ENCODE results near the gene L2HGDH. TPM values are rescaled to one million over a fixed set of nuclear protein-coding genes. Genes with fewer than 3 reads are reported as not detected.

L2HGDH gene
- total RNA-seq, 1 donor from 2014 or later = 5.2 TPM

GRCh38 chr14:50233951-50234250, 78.1 kb downstream of the L2HGDH start:
- H3K27me3 Mint-ChIP-seq (ENCODE audit: low read depth, unreplicated experiment) = no peaks in the 10 kb centered on the region
- Histone ChIP-seq H3K79me2 (ENCODE audit: insufficient read depth, low read length) (peaks cover 21% of the 10 kb centered on the region), H3K4me2 (ENCODE audit: low read length) (no peak overlapping the region), H3K9me3 (ENCODE audit: insufficient read depth, low read depth, low read length) (no peaks in the 10 kb centered on the region), H3K36me3 (ENCODE audit: insufficient read depth, low read length) (no peaks in the 10 kb centered on the region), H3K4me1 (ENCODE audit: insufficient read depth, low read length) (peaks cover 13% of the 10 kb centered on the region), H3K27ac (ENCODE audit: low read depth, low read length) (no peak overlapping the region), H3K27me3 (ENCODE audit: insufficient read depth, low read length) (no peaks in the 10 kb centered on the region), H4K20me1 (ENCODE audit: insufficient read depth, low read length) (peaks cover 18% of the 10 kb centered on the region), H2AFZ (ENCODE audit: low read depth, low read length) (no peak overlapping the region), H3K4me3 (ENCODE audit: insufficient read depth, low read depth, low read length) (no peak overlapping the region), H3K9ac (ENCODE audit: low read length) (no peak overlapping the region)
- H3K4me1 Mint-ChIP-seq (ENCODE audit: low read depth, unreplicated experiment) = peaks cover 6% of the 10 kb centered on the region
- no peaks in the 10 kb centered on the region for H3K36me3 Mint-ChIP-seq (ENCODE audit: low read depth, unreplicated experiment)
- TF ChIP-seq, protein P1, sequence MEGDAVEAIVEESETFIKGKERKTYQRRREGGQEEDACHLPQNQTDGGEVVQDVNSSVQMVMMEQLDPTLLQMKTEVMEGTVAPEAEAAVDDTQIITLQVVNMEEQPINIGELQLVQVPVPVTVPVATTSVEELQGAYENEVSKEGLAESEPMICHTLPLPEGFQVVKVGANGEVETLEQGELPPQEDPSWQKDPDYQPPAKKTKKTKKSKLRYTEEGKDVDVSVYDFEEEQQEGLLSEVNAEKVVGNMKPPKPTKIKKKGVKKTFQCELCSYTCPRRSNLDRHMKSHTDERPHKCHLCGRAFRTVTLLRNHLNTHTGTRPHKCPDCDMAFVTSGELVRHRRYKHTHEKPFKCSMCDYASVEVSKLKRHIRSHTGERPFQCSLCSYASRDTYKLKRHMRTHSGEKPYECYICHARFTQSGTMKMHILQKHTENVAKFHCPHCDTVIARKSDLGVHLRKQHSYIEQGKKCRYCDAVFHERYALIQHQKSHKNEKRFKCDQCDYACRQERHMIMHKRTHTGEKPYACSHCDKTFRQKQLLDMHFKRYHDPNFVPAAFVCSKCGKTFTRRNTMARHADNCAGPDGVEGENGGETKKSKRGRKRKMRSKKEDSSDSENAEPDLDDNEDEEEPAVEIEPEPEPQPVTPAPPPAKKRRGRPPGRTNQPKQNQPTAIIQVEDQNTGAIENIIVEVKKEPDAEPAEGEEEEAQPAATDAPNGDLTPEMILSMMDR (IDR thresholded peaks at IDR 0.05; ENCODE audit: insufficient read depth, low read depth, low read length) = no peak
- TF ChIP-seq EZH2 (IDR thresholded peaks at IDR 0.05; ENCODE audit: insufficient read depth, low read length) = no peak
- H3K9me3 Mint-ChIP-seq (ENCODE audit: unreplicated experiment) = no peaks in the 10 kb centered on the region
- FAIRE-seq = no peak
- H3K4me3 Mint-ChIP-seq (ENCODE audit: unreplicated experiment) = no peak overlapping the region
- DNase-seq (ENCODE audit: low read depth) = no peak
- H3K27ac Mint-ChIP-seq (ENCODE audit: unreplicated experiment) = no peak overlapping the region

DNA sequence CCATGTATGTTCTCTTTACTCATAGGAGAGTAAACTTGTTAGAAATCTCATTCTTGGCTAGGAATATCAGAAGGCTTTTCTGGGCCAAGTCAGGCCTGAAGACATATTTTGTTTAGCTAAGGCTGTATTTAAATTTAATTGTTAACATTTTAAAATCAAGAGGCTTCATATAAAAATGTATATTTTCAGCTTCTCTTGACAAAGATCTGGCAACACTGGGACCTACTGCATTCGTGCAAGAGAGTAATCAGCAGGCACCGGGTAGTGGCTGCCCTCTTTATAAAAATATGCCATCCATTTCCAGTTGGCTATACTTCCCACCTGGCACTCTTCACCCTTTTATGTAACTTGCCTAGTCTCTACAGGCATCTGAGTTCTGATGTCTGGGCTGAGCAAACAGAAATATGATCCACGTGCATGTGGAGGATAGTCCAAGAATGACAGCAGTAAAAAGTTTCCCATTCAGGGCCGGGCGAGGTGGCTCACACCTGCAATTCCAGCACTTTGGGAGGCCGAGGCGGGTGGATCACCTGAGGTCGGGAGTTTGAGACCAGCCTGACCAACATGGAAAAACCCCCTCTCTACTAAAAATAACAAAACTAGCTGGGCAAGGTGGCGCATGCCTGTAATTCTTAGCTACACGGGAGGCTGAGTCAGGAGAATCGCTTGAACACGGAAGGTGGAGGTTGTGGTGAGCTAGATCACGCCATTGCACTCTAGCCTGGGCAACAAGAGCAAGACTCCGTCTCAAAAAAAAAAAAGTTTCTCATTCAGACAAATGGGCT, 78.7 kb downstream of the L2HGDH start:
- no peaks in the 10 kb centered on the region for H3K36me3 ChIP-seq (ENCODE audit: insufficient read depth, low read length)
- DNase-seq (ENCODE audit: low read depth) (no peak), FAIRE-seq (no peak)
- H3K36me3 Mint-ChIP-seq (ENCODE audit: low read depth, unreplicated experiment) = peaks cover 2% of the 10 kb centered on the region
- peaks cover 13% of the 10 kb centered on the region for H3K4me1 ChIP-seq (ENCODE audit: insufficient read depth, low read length)
- no peaks in the 10 kb centered on the region for H3K27me3 ChIP-seq (ENCODE audit: insufficient read depth, low read length)
- peaks cover 24% of the 10 kb centered on the region for H4K20me1 ChIP-seq (ENCODE audit: insufficient read depth, low read length)
- H3K27ac Mint-ChIP-seq (ENCODE audit: unreplicated experiment) = no peak overlapping the region
- H3K9me3 Mint-ChIP-seq (ENCODE audit: unreplicated experiment) = no peaks in the 10 kb centered on the region
- H2AFZ ChIP-seq (ENCODE audit: low read depth, low read length) = no peak overlapping the region
- H3K79me2 ChIP-seq (ENCODE audit: insufficient read depth, low read length) = peaks cover 27% of the 10 kb centered on the region
- no peak overlapping the region for H3K4me3 ChIP-seq (ENCODE audit: insufficient read depth, low read depth, low read length)
- no peaks in the 10 kb centered on the region for H3K9me3 ChIP-seq (ENCODE audit: insufficient read depth, low read depth, low read length)
- H3K27me3 Mint-ChIP-seq (ENCODE audit: low read depth, unreplicated experiment) = no peaks in the 10 kb centered on the region
- peaks cover 6% of the 10 kb centered on the region for H3K4me1 Mint-ChIP-seq (ENCODE audit: low read depth, unreplicated experiment)
- TF ChIP-seq, protein P1 (IDR thresholded peaks at IDR 0.05; ENCODE audit: insufficient read depth, low read depth, low read length) = no peak
- no peak for TF ChIP-seq EZH2 (IDR thresholded peaks at IDR 0.05; ENCODE audit: insufficient read depth, low read length)
- no peak overlapping the region for H3K9ac ChIP-seq (ENCODE audit: low read length)
- no peak overlapping the region for H3K4me3 Mint-ChIP-seq (ENCODE audit: unreplicated experiment)
- H3K4me2 ChIP-seq (ENCODE audit: low read length) = no peak overlapping the region
- H3K27ac ChIP-seq (ENCODE audit: low read depth, low read length) = no peak overlapping the region

DNA sequence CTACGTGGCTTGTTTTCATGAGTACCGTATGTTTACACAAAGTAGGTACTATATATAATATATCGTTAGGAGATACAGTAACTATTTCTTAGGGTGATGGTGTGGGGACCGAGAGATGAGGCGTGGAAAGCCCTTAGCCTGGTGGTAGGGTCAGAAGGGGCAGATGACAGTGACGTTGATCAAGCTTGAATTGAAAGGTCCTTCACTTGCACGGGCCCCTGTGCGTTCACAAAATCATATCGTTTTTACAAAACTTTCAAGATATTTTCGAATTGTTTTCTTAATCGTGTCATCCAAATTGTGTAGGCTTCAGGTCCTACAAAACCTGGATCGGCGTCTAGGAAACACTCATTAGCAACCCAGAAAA, 79.8 kb downstream of the L2HGDH start:
- peak overlapping the region; percentile 92 for H3K4me2 ChIP-seq (ENCODE audit: low read length)
- FAIRE-seq (no peak), DNase-seq (ENCODE audit: low read depth) (no peak)
- no peaks in the 10 kb centered on the region for H3K9me3 ChIP-seq (ENCODE audit: insufficient read depth, low read depth, low read length)
- peak overlapping the region; percentile 97 for H2AFZ ChIP-seq (ENCODE audit: low read depth, low read length)
- no peaks in the 10 kb centered on the region for H3K27me3 ChIP-seq (ENCODE audit: insufficient read depth, low read length)
- H4K20me1 ChIP-seq (ENCODE audit: insufficient read depth, low read length) = peaks cover 33% of the 10 kb centered on the region
- no peaks in the 10 kb centered on the region for H3K9me3 Mint-ChIP-seq (ENCODE audit: unreplicated experiment)
- H3K4me1 Mint-ChIP-seq (ENCODE audit: low read depth, unreplicated experiment) = peaks cover 6% of the 10 kb centered on the region
- no peaks in the 10 kb centered on the region for H3K36me3 ChIP-seq (ENCODE audit: insufficient read depth, low read length)
- no peaks in the 10 kb centered on the region for H3K27me3 Mint-ChIP-seq (ENCODE audit: low read depth, unreplicated experiment)
- H3K4me1 ChIP-seq (ENCODE audit: insufficient read depth, low read length) = peaks cover 13% of the 10 kb centered on the region
- peaks cover 38% of the 10 kb centered on the region for H3K79me2 ChIP-seq (ENCODE audit: insufficient read depth, low read length)
- H3K27ac ChIP-seq (ENCODE audit: low read depth, low read length) = peak overlapping the region; percentile 84
- TF ChIP-seq EZH2 (IDR thresholded peaks at IDR 0.05; ENCODE audit: insufficient read depth, low read length) = no peak
- TF ChIP-seq, protein P1 (IDR thresholded peaks at IDR 0.05; ENCODE audit: insufficient read depth, low read depth, low read length) = no peak
- peak overlapping the region; percentile 88 for H3K4me3 Mint-ChIP-seq (ENCODE audit: unreplicated experiment)
- peaks cover 2% of the 10 kb centered on the region for H3K36me3 Mint-ChIP-seq (ENCODE audit: low read depth, unreplicated experiment)
- peak overlapping the region; percentile 93 for H3K4me3 ChIP-seq (ENCODE audit: insufficient read depth, low read depth, low read length)
- H3K9ac ChIP-seq (ENCODE audit: low read length) = peak overlapping the region; percentile 93
- H3K27ac Mint-ChIP-seq (ENCODE audit: unreplicated experiment) = peak overlapping the region; percentile 93
